PFSK-1 (cell line): Measurements from ENCODE around the gene PRMT2.

Source experiments
- POLR2AphosphoS5 ChIP-seq: IDR thresholded peaks from 2 replicates; pipeline ENCODE4 v1.6.1; 2012; ENCODE audit warnings: low read depth, mild to moderate bottlenecking, control low read depth, low read length, moderate library complexity
- REST ChIP-seq, 2 experiments: IDR thresholded peaks; 2 replicates each; pipeline versions ENCODE4 v1.6.1 to v1.8.0; 2011 to 2012; ENCODE audit warnings: low read depth in 2 of 2, low read length in 2 of 2, control low read depth in 1 of 2, inconsistent platforms in 1 of 2, mild to moderate bottlenecking in 1 of 2, moderate library complexity in 1 of 2; ENCODE audit not compliant: insufficient read depth in 1 of 2

- no peak for TF ChIP-seq POLR2AphosphoS5
- TF ChIP-seq REST (IDR thresholded peaks at IDR 0.05; ENCODE audit: insufficient read depth in 1 of 2, low read depth in 2 of 2, low read length in 2 of 2), result no peak
These were observed 22.1 kb upstream of the PRMT2 start for GRCh38 chr21:46613391-46613790.
